ENCODE data around the gene KPTN. TPM values are rescaled to one million over a fixed set of nuclear protein-coding genes. Genes with fewer than 3 reads are reported as not detected.

Gene KPTN
- polyA plus RNA-seq, 3 donors: 9.5 to 9.7 (median 9.5) TPM

DNA sequence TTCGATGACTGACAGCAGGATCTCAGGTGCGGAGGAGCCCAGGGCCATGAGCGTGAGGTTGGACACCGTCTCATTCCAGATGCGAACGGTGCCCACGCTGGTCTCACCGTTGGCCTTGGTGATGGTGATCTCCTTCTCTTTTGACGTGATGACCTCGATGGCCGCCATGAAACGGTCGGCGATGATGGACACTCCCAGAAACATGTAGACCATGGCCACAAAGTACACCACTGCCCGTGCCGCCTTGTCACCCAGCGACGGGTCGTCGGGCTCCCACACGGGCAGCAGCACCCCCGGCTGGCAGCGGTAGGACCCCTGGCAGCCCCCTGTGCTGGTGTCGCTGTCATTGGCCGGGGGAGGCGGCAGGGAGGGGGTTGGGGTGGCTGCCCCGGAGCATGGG lies 18.1 kb downstream of the KPTN start:
- H3K4me1 Mint-ChIP-seq: peaks cover under 1% of the 10 kb centered on the region
- H3K9ac ChIP-seq (ENCODE audit: insufficient read depth, low read length, poor library complexity, severe bottlenecking): no peak overlapping the region
- no peak overlapping the region for H3K4me3 Mint-ChIP-seq
- peaks cover 43 to 56% (median 51%) of the 10 kb centered on the region in 3 donors for H3K27me3 Mint-ChIP-seq (ENCODE audit: low read depth in 3 of 3)
- TF ChIP-seq, protein P1, sequence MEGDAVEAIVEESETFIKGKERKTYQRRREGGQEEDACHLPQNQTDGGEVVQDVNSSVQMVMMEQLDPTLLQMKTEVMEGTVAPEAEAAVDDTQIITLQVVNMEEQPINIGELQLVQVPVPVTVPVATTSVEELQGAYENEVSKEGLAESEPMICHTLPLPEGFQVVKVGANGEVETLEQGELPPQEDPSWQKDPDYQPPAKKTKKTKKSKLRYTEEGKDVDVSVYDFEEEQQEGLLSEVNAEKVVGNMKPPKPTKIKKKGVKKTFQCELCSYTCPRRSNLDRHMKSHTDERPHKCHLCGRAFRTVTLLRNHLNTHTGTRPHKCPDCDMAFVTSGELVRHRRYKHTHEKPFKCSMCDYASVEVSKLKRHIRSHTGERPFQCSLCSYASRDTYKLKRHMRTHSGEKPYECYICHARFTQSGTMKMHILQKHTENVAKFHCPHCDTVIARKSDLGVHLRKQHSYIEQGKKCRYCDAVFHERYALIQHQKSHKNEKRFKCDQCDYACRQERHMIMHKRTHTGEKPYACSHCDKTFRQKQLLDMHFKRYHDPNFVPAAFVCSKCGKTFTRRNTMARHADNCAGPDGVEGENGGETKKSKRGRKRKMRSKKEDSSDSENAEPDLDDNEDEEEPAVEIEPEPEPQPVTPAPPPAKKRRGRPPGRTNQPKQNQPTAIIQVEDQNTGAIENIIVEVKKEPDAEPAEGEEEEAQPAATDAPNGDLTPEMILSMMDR (IDR thresholded peaks at IDR 0.05): no peak
- WGBS (ENCODE audit: insufficient coverage): 90% methylated on average over 24 of the region's 27 CpGs
- no peaks in the 10 kb centered on the region for H3K36me3 Mint-ChIP-seq
- no peak overlapping the region for H3K4me2 ChIP-seq (replicated peaks; ENCODE audit: extremely low read depth, low read length, poor library complexity, severe bottlenecking)
- H3K27ac ChIP-seq (ENCODE audit: low read depth in 1 of 2, low read length in 2 of 2): no peak overlapping the region
- H4K20me1 ChIP-seq (ENCODE audit: insufficient read depth, low read length): no peaks in the 10 kb centered on the region
- intact Hi-C loops (cut with micrococcal nuclease): no loop called here
- H3K27me3 ChIP-seq (ENCODE audit: control insufficient read depth in 2 of 2, insufficient read depth in 2 of 2, low read length in 2 of 2): peaks cover 7 to 40% of the 10 kb centered on the region in 2 donors
- no peak overlapping the region for H3K27ac Mint-ChIP-seq
- H3K9me3 Mint-ChIP-seq: peaks cover 0 to 3% (median 2%) of the 10 kb centered on the region in 7 donors
- H3K36me3 ChIP-seq (replicated peaks in 1 of 2; ENCODE audit: control insufficient read depth in 1 of 2, insufficient read depth in 2 of 2, low read length in 2 of 2): no peaks in the 10 kb centered on the region
- no peak overlapping the region for H3K4me3 ChIP-seq (replicated peaks in 1 of 3; ENCODE audit: low read depth in 2 of 3, low read length in 3 of 3)
- no peak for DNase-seq
- H3K79me2 ChIP-seq (ENCODE audit: insufficient read depth, low read length): no peaks in the 10 kb centered on the region
- H3K9me3 ChIP-seq (replicated peaks in 1 of 2; ENCODE audit: control insufficient read depth in 1 of 2, insufficient read depth in 1 of 2, low read length in 2 of 2): peaks cover 0 to 12% of the 10 kb centered on the region in 2 donors
- no peak overlapping the region for H2AFZ ChIP-seq (ENCODE audit: insufficient read depth, low read depth, low read length, poor library complexity, severe bottlenecking)
- no peaks in the 10 kb centered on the region for H3K4me1 ChIP-seq (ENCODE audit: control insufficient read depth in 1 of 2, insufficient read depth in 2 of 2, low read length in 2 of 2)

DNA sequence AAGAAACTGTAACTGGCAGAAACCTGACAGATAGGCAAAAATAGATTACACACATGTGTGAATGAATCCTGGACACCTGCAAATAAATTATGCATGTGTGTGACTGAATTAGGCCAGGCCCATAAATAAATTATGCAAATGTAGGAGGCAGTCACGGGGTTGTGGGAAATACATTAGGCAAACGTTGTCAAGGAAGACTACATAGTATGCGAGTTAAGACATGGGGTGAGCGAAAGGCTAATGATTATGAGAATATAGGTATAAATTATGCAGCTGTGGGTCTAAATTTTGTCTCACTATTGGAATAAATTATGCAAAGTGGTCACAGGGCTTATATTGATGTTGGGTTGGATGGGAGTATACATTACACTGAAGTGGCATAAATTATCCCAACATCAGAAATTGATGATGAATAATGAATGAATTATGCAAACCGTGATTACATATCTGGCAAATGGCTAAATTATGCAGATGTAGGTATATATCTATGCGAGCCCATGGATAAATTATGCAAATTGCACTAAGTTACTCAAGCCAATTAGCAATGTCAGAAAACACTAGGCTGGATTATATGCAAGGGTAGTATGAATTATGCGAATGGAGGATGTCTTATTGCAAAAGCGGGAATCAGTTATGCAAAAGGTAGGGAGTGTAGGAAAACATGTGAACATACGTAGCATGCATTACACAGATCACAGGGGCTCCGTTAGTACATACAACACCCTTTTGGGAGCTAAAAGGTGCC lies 19.2 kb downstream of the KPTN start:
- Histone ChIP-seq H3K4me1 (ENCODE audit: control insufficient read depth in 1 of 2, insufficient read depth in 2 of 2, low read length in 2 of 2) (no peaks in the 10 kb centered on the region), H3K9me3 (replicated peaks in 1 of 2; ENCODE audit: control insufficient read depth in 1 of 2, insufficient read depth in 1 of 2, low read length in 2 of 2) (peaks cover 0 to 3% of the 10 kb centered on the region in 2 donors), H3K4me3 (replicated peaks in 1 of 3; ENCODE audit: low read depth in 2 of 3, low read length in 3 of 3) (no peak overlapping the region), H2AFZ (ENCODE audit: insufficient read depth, low read depth, low read length, poor library complexity, severe bottlenecking) (no peak overlapping the region), H3K36me3 (replicated peaks in 1 of 2; ENCODE audit: control insufficient read depth in 1 of 2, insufficient read depth in 2 of 2, low read length in 2 of 2) (no peaks in the 10 kb centered on the region), H4K20me1 (ENCODE audit: insufficient read depth, low read length) (no peaks in the 10 kb centered on the region), H3K4me2 (replicated peaks; ENCODE audit: extremely low read depth, low read length, poor library complexity, severe bottlenecking) (no peak overlapping the region), H3K27me3 (ENCODE audit: control insufficient read depth in 2 of 2, insufficient read depth in 2 of 2, low read length in 2 of 2) (peaks cover 0 to 29% of the 10 kb centered on the region in 2 donors), H3K9ac (ENCODE audit: insufficient read depth, low read length, poor library complexity, severe bottlenecking) (no peak overlapping the region), H3K79me2 (ENCODE audit: insufficient read depth, low read length) (no peaks in the 10 kb centered on the region), H3K27ac (ENCODE audit: low read depth in 1 of 2, low read length in 2 of 2) (no peak overlapping the region)
- intact Hi-C loops (cut with micrococcal nuclease): no loop called here
- H3K27me3 Mint-ChIP-seq (ENCODE audit: low read depth in 3 of 3): peaks cover 38 to 49% (median 44%) of the 10 kb centered on the region in 3 donors
- H3K36me3 Mint-ChIP-seq: no peaks in the 10 kb centered on the region
- TF ChIP-seq, protein P1 (IDR thresholded peaks at IDR 0.05): no peak
- H3K4me1 Mint-ChIP-seq: no peaks in the 10 kb centered on the region
- no peak for DNase-seq
- WGBS (ENCODE audit: insufficient coverage): 85% methylated on average over 7 of the region's 10 CpGs
- peaks cover 0 to 3% (median 2%) of the 10 kb centered on the region in 7 donors for H3K9me3 Mint-ChIP-seq
- H3K4me3 Mint-ChIP-seq: no peak overlapping the region
- no peak overlapping the region for H3K27ac Mint-ChIP-seq
